HUDEP-2 (cell line): ENCODE data around the gene E4F1.
"Not testable (repeated sequence)": the region's sequence is repeated elsewhere in the genome, so short reads cannot be mapped to it uniquely, and the experiment has no call there.

Experiments used
- DNase-seq, 76 experiments: peaks; one replicate each; lab custom pipeline; 2025; ENCODE audit not compliant: unreplicated experiment in 76 of 76; lab: John Stamatoyannopoulos, UW

E4F1 gene

GRCh38 chr16:2189252-2189893 lies 34.0 kb upstream of the E4F1 start:
- no peak for DNase-seq

GRCh38 chr16:2190002-2190658 lies 33.3 kb upstream of the E4F1 start:
- no peak for DNase-seq

- no peak for DNase-seq
Measured at GRCh38 chr16:2190659-2191445, 32.5 kb upstream of the E4F1 start.

- no peak for DNase-seq
Measured at GRCh38 chr16:2191446-2191706, 32.0 kb upstream of the E4F1 start.

GRCh38 chr16:2194166-2194834 lies 29.1 kb upstream of the E4F1 start:
- peak in 1 of 76 experiments; percentile 20 for DNase-seq

- DNase-seq: peak in 29 of 76 experiments; percentile 10 to 54 (median 25)
Measured at GRCh38 chr16:2194852-2195321, 28.5 kb upstream of the E4F1 start.

- no peak for DNase-seq
Measured at GRCh38 chr16:2195322-2196161, 27.8 kb upstream of the E4F1 start.

DNA sequence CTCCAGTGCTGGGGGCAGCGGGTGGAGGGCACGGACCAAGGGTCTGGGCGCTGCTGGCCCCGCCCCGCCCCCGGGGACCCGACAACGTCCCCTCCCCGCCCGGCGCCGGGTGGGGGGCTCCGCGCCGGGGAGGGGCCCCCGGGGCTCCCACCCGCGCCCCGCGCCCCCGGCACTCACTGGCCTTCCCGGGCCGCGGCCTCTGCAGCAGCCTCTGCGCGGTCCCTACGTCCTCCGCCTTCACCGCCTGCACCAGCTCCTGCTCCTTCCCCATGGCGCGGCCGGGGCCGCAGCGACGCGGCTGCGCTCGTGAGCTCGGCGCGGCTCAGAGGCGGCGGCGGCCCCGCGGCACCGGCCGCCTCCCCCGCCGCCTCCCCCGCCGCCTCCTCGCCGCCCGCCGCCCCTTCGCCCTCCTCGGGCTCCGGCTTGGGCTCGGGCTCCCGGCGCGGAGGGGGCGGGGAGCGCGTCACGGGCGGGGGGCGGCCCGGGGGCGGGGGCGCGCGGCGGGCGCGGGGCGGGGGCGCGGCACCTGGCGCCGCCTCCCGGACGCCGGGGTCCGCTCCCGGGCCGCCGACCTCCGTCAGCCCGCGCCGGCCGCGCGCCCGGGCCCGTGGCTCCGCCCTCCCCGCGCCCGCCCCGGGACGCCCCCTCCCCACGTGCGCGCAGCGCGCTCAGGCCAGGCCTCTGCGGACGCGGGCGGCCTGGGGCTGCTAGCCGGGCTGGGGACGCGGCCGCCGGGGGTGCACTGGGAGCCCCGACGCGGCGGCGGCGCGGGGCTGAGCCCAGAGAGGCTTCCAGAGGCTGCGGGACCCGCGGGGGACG lies 27.0 kb upstream of the E4F1 start, which contains the start of gene CASKIN1:
CASKIN1 (minus strand) TSS at position 444 of the 819 bp plus-strand sequence; CDS start at position 271, 173 bp downstream.
- DNase-seq: no peak

DNA sequence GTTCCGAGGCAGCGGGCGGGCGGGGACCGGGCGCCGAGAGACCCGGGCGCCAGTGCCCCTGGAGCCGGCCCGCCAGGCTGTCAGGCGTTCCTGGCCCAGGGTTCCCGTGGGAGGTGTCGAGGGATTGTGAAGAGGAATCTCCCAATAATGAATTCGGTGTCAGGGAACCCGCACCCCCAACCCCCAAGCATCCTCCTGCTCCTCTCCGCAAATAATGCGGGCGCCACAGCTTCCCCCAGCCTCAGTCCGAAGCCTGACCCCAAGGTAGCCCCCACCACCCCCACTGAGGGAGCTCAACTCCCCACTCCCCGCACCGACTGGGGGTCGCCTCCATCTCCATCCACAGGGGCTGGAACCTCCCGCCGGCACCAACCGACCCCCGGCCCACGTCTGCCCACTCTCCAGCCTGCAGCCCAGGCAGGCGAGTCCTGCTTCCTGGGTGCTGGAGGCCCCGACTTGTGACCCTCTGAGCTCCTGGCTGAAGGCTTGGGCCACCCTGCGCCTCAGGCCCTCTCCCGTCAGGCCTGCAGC lies 26.3 kb upstream of the E4F1 start:
- no peak for DNase-seq

- DNase-seq: no peak
Measured at GRCh38 chr16:2197765-2198164, 25.6 kb upstream of the E4F1 start.

GRCh38 chr16:2198283-2198682 lies 25.1 kb upstream of the E4F1 start:
- DNase-seq: no peak

DNA sequence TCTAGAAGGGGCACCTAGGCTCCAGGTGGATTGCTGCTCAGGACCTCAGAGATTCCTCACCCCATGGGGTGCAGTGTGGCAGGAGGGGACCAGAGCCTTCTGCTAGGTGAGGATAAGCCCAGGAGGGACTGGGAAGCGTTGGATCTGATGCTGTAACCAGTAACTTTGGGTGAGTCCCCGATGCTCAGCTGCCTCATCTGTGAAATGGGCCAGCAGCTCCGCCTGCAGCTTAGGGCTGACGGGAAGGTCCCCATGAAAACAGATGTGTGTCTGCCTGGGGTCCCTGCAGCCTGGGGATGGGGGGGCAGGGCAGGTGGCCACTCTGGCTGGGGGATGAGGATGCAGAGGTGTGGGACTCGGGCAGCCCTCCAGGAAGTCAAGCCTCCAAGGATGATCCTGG lies 24.3 kb upstream of the E4F1 start:
- DNase-seq: no peak

GRCh38 chr16:2199621-2200139 lies 23.7 kb upstream of the E4F1 start:
- no peak for DNase-seq

GRCh38 chr16:2200313-2200712 lies 23.1 kb upstream of the E4F1 start:
- no peak for DNase-seq

GRCh38 chr16:2203119-2203688 lies 20.2 kb upstream of the E4F1 start:
- DNase-seq: not testable (repeated sequence)

DNA sequence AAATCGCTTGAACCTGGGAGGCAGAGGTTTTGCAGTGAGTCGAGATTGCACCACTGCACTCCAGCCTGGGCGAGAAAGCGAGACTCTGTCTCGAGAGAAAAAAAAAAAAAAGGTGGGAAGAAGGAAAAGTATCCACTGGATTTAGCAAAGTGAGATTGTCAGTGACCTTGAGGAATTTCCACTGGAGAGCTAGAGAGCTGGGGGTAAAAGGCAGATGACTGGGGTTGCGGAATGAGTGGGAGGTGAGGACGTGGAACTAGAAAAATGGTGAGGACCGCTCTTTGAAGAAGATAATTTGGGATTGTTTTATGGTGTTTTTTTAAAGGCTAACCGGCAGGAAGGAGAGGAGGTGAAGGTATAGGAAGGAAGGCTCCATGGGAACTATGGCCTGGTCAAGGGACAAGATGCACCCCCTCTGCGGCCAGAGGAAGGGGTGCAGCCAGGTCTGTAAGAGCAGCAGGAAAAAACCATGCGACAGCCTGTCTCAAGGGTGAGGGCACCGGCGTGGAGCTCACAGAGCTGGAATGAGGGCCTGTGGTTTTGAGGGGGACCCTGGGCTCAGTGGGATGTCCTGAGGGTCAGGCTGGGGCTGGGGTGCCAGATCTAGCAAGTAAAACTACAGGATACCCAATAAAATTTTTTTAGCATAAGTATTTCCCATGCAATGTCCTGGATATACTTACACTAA lies 18.8 kb upstream of the E4F1 start:
- DNase-seq: no peak

DNA sequence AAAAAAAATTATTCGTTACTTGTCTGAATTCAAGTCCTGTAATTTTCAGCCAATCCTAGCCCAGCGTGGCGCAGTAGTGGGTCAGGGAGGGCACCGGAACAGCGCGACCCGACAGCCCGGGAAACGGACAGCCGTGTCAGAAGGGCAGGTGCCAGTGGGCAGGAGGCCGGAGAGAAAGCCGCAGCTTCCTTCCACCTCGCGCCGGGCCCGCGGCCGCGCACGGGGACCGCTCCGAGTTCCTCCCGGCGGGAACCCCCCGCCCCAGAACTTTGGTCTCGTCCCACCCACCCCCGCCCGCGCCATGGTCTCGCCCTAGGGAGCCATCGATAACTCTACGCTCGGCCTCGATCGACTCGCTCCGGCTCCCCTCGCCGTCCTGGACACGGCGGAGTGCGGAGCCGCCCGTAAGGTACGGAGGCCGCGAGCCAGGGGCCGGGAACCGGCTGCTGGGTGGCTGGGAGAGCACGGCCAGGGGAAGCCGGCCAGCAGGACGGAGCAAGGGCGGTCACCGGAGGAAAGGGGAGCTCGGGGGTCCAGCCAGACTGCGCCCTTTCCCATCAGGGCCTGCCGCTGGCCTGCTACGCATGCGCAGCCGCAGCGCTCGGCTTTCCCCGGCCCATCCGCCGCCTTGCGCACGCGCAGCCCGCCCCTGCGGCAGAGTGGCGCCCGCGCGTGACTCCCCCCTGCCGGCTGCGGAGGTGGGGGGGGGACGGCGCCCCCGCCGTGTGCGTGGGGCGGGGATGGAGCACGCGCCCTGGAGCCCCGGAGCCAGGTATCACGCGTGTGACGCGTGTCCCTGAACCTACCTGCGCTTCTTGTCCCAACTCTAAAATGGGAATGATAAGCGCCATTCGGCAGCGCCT lies 18.1 kb upstream of the E4F1 start, which contains the start of gene MLST8:
MLST8 (plus strand) TSS at position 351 of the 863 bp plus-strand sequence. CDS start 632 bp downstream, outside the sequence.
- peak in 70 of 76 experiments; percentile 18 to 95 (median 76) for DNase-seq
